Gastrocnemius medialis (tissue), 4 donors: ENCODE data around the gene RPL12. TPM values are rescaled to one million over a fixed set of nuclear protein-coding genes. Genes with fewer than 3 reads are reported as not detected.

Experiments
- ATAC-seq, 2 donors: fragments of 150-250 bp; one replicate each; pipeline ENCODE4 v1.9.1; 2016
- DNase-seq, 2 donors: peaks; one replicate each; pipeline ENCODE4 v3.0.0-alpha.2; 2019
- H3K27ac ChIP-seq, 4 donors: fragments of 200-600 bp; sonication (generic); 1 replicate in 1 of 4; 2 replicates in 3 of 4; pipeline ENCODE4 v1.5.1; 2016 to 2018; ENCODE audit warnings: mild to moderate bottlenecking in 2 of 4, moderate library complexity in 1 of 4
- H3K27me3 ChIP-seq, 3 donors: fragments of 200-600 bp; sonication (generic) in 2 of 3; 1 replicate in 1 of 3; 2 replicates in 2 of 3; pipeline versions ENCODE4 v1.5.1 to v1.6.0; 2016 to 2019; ENCODE audit warnings: mild to moderate bottlenecking in 1 of 3, moderate library complexity in 1 of 3
- H3K36me3 ChIP-seq, 2 donors: fragments of 200-600 bp; sonication (generic) in 1 of 2; one replicate each; pipeline ENCODE4 v1.5.1; 2017 to 2018
- H3K4me1 ChIP-seq, 2 donors: fragments of 200-600 bp; sonication (generic) in 1 of 2; one replicate each; pipeline ENCODE4 v1.5.1; 2016 to 2017; ENCODE audit warnings: mild to moderate bottlenecking in 2 of 2
- H3K4me3 ChIP-seq, 4 donors: fragments of 200-600 bp; sonication (generic) in 3 of 4; 1 replicate in 1 of 4; 2 replicates in 3 of 4; pipeline ENCODE4 v1.5.1; 2016 to 2019; ENCODE audit warnings: mild to moderate bottlenecking in 2 of 4
- H3K9me3 ChIP-seq, 3 donors: fragments of 200-600 bp; sonication (generic) in 2 of 3; 1 replicate in 1 of 3; 2 replicates in 2 of 3; pipeline ENCODE4 v1.5.1; 2016 to 2019
- POLR2A ChIP-seq, 2 donors: fragments of 450-650 bp; IDR thresholded peaks; one replicate each; pipeline ENCODE4 v1.6.1; 2017; ENCODE audit warnings: antibody characterized with exemption in 2 of 2, mild to moderate bottlenecking in 2 of 2, moderate library complexity in 2 of 2
- in situ Hi-C, 4 donors: fragments of 200-750 bp; cut with MboI; loops; one replicate each; pipeline versions ENCODE4 v1.15.0 to v1.8.0; 2017; ENCODE audit warnings: low sequenced_read_pairs in 4 of 4
- intact Hi-C: fragments of 100-400 bp; cut with DNase I; formaldehyde crosslinking; loops from one replicate; pipeline ENCODE4 v1.15.1; 2023; ENCODE audit warnings: low total_unique reads
- total RNA-seq, 4 donors: library from RNA; depleted of rRNA; stranded (reverse); fragments of >200 nt; gene quantifications; one replicate each; pipeline versions ENCODE4 v1.1.0 to v1.2.3, GENCODE V29; 2016
- TF ChIP-seq, protein P1 (sequence below), 5 experiments: fragments of 450-650 bp in 3 of 5; fragments of 200-600 bp in 2 of 5; sonication (generic) in 2 of 5; IDR thresholded peaks in 4 of 5; conservative IDR thresholded peaks in 1 of 5; 1 replicate in 4 of 5; 2 replicates in 1 of 5; pipeline ENCODE4 v1.5.1; 2016 to 2019; ENCODE audit warnings: antibody characterized with exemption in 5 of 5, mild to moderate bottlenecking in 3 of 5, moderate library complexity in 3 of 5

The RPL12 gene
- total RNA-seq, 4 donors from 2014 or later, result 1,654 to 2,251 (median 1,749) TPM

DNA sequence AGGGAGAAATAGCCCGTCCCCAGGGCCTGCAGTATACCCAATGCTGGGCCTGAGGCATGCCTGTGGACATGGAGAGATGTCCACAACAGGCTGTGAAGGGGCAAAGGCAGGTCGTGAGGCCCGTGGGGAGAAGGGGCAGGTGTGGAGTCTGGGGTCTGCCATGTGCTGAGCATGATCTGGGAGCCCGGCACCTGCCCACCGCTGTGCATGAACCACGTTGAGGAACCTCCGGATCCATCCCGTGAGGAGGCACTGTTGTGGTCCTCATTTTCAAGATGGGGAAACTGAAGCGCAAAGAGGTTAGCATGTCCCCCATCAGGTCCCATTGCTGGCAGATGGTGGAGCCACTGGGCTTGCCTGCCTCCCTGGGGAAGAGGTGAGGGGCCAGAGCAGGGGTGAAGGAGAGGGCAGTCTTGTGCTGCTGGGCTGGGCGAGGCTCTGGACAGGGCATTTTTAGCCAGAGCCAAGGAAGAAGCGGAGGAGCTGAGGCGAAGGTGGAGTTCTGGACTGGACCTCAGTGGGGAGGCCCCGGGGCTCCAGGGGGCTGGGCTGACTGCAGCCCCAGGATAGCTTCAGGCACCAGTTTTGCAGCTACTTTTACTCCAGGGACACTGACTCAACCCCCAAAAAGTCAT, 46.6 kb upstream of the RPL12 start:
- intact Hi-C loops, result no loop called here
- DNase-seq, result no peak
- H3K36me3 ChIP-seq, result peaks cover 0 to 60% of the 10 kb centered on the region in 2 donors

DNA sequence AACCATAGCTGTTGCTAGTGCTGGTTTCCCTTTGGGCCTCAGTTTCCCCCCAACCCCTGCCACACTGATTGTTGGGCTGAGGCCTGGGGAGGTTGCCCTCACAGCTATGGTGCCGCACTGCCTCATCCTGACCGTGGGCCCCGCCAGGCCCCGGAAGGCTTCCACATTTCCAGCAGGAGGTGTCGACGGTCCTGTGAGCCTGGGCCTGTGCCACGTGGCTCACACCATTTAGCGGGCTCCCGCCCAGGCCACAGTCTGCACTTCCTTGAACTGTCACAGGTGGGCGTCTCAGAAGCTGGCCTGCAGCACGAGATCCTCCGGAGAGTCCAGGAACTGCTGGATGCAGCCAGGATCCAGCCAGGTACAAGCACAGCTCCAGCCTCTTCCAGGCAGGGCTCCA, 45.8 kb upstream of the RPL12 start:
- TF ChIP-seq, protein P1, sequence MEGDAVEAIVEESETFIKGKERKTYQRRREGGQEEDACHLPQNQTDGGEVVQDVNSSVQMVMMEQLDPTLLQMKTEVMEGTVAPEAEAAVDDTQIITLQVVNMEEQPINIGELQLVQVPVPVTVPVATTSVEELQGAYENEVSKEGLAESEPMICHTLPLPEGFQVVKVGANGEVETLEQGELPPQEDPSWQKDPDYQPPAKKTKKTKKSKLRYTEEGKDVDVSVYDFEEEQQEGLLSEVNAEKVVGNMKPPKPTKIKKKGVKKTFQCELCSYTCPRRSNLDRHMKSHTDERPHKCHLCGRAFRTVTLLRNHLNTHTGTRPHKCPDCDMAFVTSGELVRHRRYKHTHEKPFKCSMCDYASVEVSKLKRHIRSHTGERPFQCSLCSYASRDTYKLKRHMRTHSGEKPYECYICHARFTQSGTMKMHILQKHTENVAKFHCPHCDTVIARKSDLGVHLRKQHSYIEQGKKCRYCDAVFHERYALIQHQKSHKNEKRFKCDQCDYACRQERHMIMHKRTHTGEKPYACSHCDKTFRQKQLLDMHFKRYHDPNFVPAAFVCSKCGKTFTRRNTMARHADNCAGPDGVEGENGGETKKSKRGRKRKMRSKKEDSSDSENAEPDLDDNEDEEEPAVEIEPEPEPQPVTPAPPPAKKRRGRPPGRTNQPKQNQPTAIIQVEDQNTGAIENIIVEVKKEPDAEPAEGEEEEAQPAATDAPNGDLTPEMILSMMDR (IDR thresholded peaks at IDR 0.05 in 4 of 5, conservative IDR thresholded peaks at IDR 0.05 in 1 of 5), result no peak
- no peak for TF ChIP-seq POLR2A (IDR thresholded peaks at IDR 0.05)
- Histone ChIP-seq H3K27me3 (no peaks in the 10 kb centered on the region), H3K36me3 (peaks cover 0 to 67% of the 10 kb centered on the region in 2 donors), H3K4me3 (no peak overlapping the region), H3K9me3 (no peaks in the 10 kb centered on the region), H3K27ac (no peak overlapping the region), H3K4me1 (no peaks in the 10 kb centered on the region)
- DNase-seq, result no peak
- intact Hi-C loops (no loop called here), in situ Hi-C loops (loop anchor here in 1 of 4 donors (10.0 kb wide), 1 partner anchor 228 kb away; no protein-coding TSS in a partner anchor)
- ATAC-seq, result no peak

More for the DNA sequence above, 46.6 kb upstream of the RPL12 start:
- no peaks in the 10 kb centered on the region for H3K27me3 ChIP-seq
- H3K4me1 ChIP-seq, result no peaks in the 10 kb centered on the region
- no peak overlapping the region for H3K4me3 ChIP-seq
- TF ChIP-seq, protein P1 (IDR thresholded peaks at IDR 0.05 in 4 of 5, conservative IDR thresholded peaks at IDR 0.05 in 1 of 5), result no peak
- no peak for TF ChIP-seq POLR2A (IDR thresholded peaks at IDR 0.05)
- no peak overlapping the region for H3K27ac ChIP-seq
- H3K9me3 ChIP-seq, result no peaks in the 10 kb centered on the region
- in situ Hi-C loops, result loop anchor here in 1 of 4 donors (10.0 kb wide), 1 partner anchor 227 kb away; no protein-coding TSS in a partner anchor
- ATAC-seq, result no peak

DNA sequence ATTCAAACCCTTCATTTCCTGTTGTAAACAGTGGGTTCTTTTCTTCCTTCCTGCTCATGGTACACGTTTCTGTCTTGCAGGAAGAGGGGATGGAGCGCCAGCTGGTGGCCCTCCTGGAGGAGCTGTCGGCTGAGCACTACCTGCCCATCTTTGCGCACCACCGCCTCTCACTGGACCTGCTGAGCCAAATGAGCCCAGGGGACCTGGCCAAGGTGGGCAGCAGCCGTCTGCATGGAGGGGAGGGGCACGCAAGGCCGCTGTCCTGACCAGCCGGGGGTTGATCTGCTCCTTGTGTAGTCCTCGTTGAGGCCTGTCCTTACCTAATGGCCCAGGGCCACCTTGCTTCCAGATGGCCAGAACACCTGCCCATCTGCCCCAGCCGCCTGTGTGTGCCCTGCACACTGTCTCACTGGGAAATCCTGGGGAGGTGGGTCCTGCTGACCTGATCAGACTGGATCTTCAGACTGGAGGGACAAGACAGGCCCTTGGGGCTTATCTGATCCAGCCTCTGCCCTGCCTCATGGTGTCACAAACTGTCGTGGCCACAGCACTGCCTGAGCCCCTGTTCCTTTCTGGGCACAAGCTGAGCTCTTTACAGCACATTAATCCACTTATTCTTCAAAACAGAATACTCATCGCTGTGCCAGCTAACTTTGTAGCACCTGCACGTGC, 44.8 kb upstream of the RPL12 start:
- H3K27ac ChIP-seq, result no peak overlapping the region

DNA sequence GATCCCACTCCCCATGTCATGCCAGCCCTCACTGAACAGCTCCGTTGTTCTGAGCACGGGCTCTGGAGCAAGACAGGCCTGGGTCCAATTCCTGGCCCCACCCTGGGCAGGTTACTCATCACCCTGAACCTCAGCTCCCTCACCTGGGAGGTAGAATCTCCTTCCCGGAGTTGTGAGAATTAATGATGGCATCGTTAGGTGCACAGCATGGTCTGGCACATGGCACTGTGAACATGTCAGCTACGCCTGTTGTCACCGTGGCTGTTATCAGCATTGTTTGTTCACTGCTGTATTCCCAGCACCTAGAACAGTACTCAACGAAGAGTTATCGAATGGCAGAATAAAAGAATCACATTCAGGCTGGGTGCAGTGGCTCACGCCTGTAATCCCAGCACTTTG, 43.1 kb upstream of the RPL12 start:
- H3K9me3 ChIP-seq, result no peaks in the 10 kb centered on the region
- TF ChIP-seq, protein P1 (IDR thresholded peaks at IDR 0.05 in 4 of 5, conservative IDR thresholded peaks at IDR 0.05 in 1 of 5), result no peak
- TF ChIP-seq POLR2A (IDR thresholded peaks at IDR 0.05), result no peak
- H3K27me3 ChIP-seq, result no peaks in the 10 kb centered on the region
- H3K4me3 ChIP-seq, result no peak overlapping the region
- no peaks in the 10 kb centered on the region for H3K4me1 ChIP-seq
- intact Hi-C loops, result no loop called here
- in situ Hi-C loops, result loop anchor here in 1 of 4 donors (10.0 kb wide), 1 partner anchor 230 kb away; no protein-coding TSS in a partner anchor
- no peak for ATAC-seq
- H3K27ac ChIP-seq, result no peak overlapping the region
- peaks cover 0 to 85% of the 10 kb centered on the region in 2 donors for H3K36me3 ChIP-seq
- DNase-seq, result no peak

More for the DNA sequence above, 44.8 kb upstream of the RPL12 start:
- ATAC-seq (no peak), DNase-seq (no peak)
- H3K4me1 ChIP-seq, result no peaks in the 10 kb centered on the region
- TF ChIP-seq POLR2A (IDR thresholded peaks at IDR 0.05), result no peak
- intact Hi-C loops, result no loop called here
- peaks cover 0 to 72% of the 10 kb centered on the region in 2 donors for H3K36me3 ChIP-seq
- no peak overlapping the region for H3K4me3 ChIP-seq
- in situ Hi-C loops, result loop anchor here in 1 of 4 donors (10.0 kb wide), 1 partner anchor 229 kb away; no protein-coding TSS in a partner anchor
- H3K27me3 ChIP-seq, result no peaks in the 10 kb centered on the region
- no peaks in the 10 kb centered on the region for H3K9me3 ChIP-seq
